HEK293 (cell line): ENCODE measurements around the gene DHX16.

ENCODE experiments used
- BCL11B ChIP-seq: fragments of 450-650 bp; formaldehyde crosslinking; IDR thresholded peaks from 2 replicates; pipeline ENCODE4 v1.5.1; 2016; ENCODE audit warnings: low read depth, missing biosample characterization, missing genetic modification characterization
- KLF10 ChIP-seq: fragments of 450-650 bp; IDR thresholded peaks from 2 replicates; pipeline ENCODE4 v1.5.1; 2018; ENCODE audit warnings: missing biosample characterization, mild to moderate bottlenecking, missing genetic modification characterization
- KLF7 ChIP-seq: fragments of 450-650 bp; formaldehyde crosslinking; IDR thresholded peaks from 2 replicates; pipeline ENCODE4 v1.5.1; 2016; ENCODE audit warnings: missing biosample characterization, missing genetic modification characterization, borderline replicate concordance
- REPIN1 ChIP-seq: fragments of 450-650 bp; formaldehyde crosslinking; IDR thresholded peaks from 2 replicates; pipeline ENCODE4 v1.5.1; 2017; ENCODE audit warnings: missing biosample characterization, missing genetic modification characterization, low read depth
- ZBTB48 ChIP-seq: fragments of 450-650 bp; formaldehyde crosslinking; IDR thresholded peaks from 2 replicates; pipeline ENCODE4 v1.5.1; 2016; ENCODE audit warnings: missing biosample characterization, missing genetic modification characterization
- ZEB2 ChIP-seq: fragments of 450-650 bp; formaldehyde crosslinking; IDR thresholded peaks from 2 replicates; pipeline ENCODE4 v1.5.1; 2016; ENCODE audit warnings: missing biosample characterization, missing genetic modification characterization
- ZNF121 ChIP-seq: fragments of 450-650 bp; formaldehyde crosslinking; IDR thresholded peaks from 2 replicates; pipeline ENCODE4 v1.5.1; 2016; ENCODE audit warnings: missing biosample characterization, missing genetic modification characterization
- ZNF175 ChIP-seq: fragments of 450-650 bp; formaldehyde crosslinking; IDR thresholded peaks from 2 replicates; pipeline ENCODE4 v1.5.1; 2016; ENCODE audit warnings: missing biosample characterization, missing genetic modification characterization
- ZNF19 ChIP-seq: fragments of 450-650 bp; formaldehyde crosslinking; IDR thresholded peaks from 2 replicates; pipeline ENCODE4; 2016; ENCODE audit warnings: missing biosample characterization, missing genetic modification characterization, low read depth
- ZNF426 ChIP-seq: fragments of 450-650 bp; formaldehyde crosslinking; IDR thresholded peaks from 2 replicates; pipeline ENCODE4 v1.5.1; 2017; ENCODE audit warnings: missing biosample characterization, missing genetic modification characterization, mild to moderate bottlenecking, inconsistent platforms, moderate library complexity
- ZNF514 ChIP-seq: fragments of 450-650 bp; formaldehyde crosslinking; IDR thresholded peaks from 2 replicates; pipeline ENCODE4 v1.5.1; 2016; ENCODE audit warnings: missing biosample characterization, missing genetic modification characterization
- ZNF571 ChIP-seq: fragments of 450-650 bp; formaldehyde crosslinking; IDR thresholded peaks from 2 replicates; pipeline ENCODE4 v1.5.0; 2017; ENCODE audit warnings: missing biosample characterization, missing genetic modification characterization
- TF ChIP-seq, protein P1 (sequence below): fragments of 450-650 bp; formaldehyde crosslinking; IDR thresholded peaks from 2 replicates; pipeline ENCODE4 v1.5.1; 2016; ENCODE audit warnings: missing biosample characterization, missing genetic modification characterization
- TF ChIP-seq, protein P2 (sequence below): fragments of 450-650 bp; formaldehyde crosslinking; IDR thresholded peaks from 2 replicates; pipeline ENCODE4 v1.5.1; 2016; ENCODE audit warnings: missing biosample characterization, missing genetic modification characterization
- TF ChIP-seq, protein P3 (sequence below): fragments of 450-650 bp; formaldehyde crosslinking; IDR thresholded peaks from 2 replicates; pipeline ENCODE4 v1.5.1; 2017; ENCODE audit warnings: missing biosample characterization, missing genetic modification characterization
- TF ChIP-seq, protein P4 (sequence below): fragments of 450-650 bp; formaldehyde crosslinking; IDR thresholded peaks from 2 replicates; pipeline ENCODE4 v1.5.1; 2017; ENCODE audit warnings: missing biosample characterization, missing genetic modification characterization
- TF ChIP-seq, protein P5 (sequence below): fragments of 450-650 bp; formaldehyde crosslinking; IDR thresholded peaks from 2 replicates; pipeline ENCODE4 v1.5.1; 2016; ENCODE audit warnings: missing biosample characterization, missing genetic modification characterization

Gene DHX16

DNA sequence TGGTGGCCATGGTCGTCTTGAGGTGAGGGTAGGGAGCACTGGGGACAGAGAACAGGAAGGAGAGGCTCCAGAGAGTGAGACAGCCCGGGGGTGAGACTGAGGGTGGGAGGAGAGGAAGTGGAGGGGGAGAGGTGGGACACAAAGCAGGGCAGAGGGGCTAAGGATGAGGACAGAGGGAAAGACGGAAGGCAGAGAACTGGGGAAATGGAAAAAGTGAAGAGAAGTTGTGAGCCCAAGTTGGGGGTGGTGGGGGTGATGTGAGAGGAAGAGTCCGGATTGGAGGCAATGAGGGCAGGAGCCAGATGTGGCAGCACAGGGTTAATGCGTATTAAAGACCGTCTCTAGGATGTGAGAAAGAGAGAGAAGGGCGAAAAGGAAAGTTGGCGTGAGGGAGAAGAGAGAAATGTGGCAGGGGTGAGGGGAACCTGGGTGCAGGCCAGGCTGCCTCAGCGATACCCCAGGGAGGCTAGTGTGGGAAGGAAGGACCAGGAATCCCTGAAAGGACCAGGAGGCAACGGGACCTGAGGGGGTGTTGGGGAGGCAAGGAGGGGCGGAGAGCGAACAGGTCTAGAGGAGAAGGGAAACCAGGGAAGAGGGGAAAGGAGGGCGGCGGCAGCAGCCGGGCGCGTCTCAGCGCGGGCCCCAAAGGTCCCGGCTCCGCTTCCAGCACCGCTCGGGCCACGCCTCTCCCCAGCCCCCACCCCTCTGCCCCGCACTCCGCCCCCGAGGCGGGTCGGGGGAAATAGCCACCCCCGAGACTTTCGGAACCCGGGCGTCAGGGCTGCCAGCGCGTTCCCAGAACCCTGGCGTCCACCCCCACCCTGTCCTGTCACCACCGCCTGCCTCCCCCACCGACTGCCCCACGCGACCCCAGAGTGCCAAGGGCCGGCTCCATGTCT is 13.5 kb upstream of the DHX16 start, which contains the start of gene PPP1R18 (continued):
- TF ChIP-seq ZNF121 (no peak), KLF10 (tag by site-specific recombination) (no peak), ZNF19 (no peak), KLF7 (peak; percentile 60), ZNF426 (no peak), REPIN1 (tag by site-specific recombination) (no peak), ZNF514 (tag by site-specific recombination) (no peak), BCL11B (tag by site-specific recombination) (no peak; the same call in 1 of the 2 replicates), ZEB2 (tag by site-specific recombination) (no peak), ZNF571 (tag by site-specific recombination) (no peak), ZBTB48 (tag by site-specific recombination) (peak; percentile 35; the same call in 1 of the 2 replicates), ZNF175 (tag by site-specific recombination) (no peak)
- TF ChIP-seq, protein P1, sequence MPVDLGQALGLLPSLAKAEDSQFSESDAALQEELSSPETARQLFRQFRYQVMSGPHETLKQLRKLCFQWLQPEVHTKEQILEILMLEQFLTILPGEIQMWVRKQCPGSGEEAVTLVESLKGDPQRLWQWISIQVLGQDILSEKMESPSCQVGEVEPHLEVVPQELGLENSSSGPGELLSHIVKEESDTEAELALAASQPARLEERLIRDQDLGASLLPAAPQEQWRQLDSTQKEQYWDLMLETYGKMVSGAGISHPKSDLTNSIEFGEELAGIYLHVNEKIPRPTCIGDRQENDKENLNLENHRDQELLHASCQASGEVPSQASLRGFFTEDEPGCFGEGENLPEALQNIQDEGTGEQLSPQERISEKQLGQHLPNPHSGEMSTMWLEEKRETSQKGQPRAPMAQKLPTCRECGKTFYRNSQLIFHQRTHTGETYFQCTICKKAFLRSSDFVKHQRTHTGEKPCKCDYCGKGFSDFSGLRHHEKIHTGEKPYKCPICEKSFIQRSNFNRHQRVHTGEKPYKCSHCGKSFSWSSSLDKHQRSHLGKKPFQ (tag by site-specific recombination), result no peak
- TF ChIP-seq, protein P2, sequence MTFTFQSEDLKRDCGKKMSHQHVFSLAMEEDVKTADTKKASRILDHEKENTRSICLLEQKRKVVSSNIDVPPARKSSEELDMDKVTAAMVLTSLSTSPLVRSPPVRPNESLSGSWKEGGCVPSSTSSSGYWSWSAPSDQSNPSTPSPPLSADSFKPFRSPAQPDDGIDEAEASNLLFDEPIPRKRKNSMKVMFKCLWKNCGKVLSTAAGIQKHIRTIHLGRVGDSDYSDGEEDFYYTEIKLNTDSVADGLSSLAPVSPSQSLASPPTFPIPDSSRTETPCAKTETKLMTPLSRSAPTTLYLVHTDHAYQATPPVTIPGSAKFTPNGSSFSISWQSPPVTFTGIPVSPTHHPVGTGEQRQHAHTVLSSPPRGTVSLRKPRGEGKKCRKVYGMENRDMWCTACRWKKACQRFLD (tag by site-specific recombination), result no peak
- TF ChIP-seq, protein P3, sequence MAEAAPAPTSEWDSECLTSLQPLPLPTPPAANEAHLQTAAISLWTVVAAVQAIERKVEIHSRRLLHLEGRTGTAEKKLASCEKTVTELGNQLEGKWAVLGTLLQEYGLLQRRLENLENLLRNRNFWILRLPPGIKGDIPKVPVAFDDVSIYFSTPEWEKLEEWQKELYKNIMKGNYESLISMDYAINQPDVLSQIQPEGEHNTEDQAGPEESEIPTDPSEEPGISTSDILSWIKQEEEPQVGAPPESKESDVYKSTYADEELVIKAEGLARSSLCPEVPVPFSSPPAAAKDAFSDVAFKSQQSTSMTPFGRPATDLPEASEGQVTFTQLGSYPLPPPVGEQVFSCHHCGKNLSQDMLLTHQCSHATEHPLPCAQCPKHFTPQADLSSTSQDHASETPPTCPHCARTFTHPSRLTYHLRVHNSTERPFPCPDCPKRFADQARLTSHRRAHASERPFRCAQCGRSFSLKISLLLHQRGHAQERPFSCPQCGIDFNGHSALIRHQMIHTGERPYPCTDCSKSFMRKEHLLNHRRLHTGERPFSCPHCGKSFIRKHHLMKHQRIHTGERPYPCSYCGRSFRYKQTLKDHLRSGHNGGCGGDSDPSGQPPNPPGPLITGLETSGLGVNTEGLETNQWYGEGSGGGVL (tag by site-specific recombination), result peak; percentile 50; the same call in 1 of the 2 replicates
- TF ChIP-seq, protein P4, sequence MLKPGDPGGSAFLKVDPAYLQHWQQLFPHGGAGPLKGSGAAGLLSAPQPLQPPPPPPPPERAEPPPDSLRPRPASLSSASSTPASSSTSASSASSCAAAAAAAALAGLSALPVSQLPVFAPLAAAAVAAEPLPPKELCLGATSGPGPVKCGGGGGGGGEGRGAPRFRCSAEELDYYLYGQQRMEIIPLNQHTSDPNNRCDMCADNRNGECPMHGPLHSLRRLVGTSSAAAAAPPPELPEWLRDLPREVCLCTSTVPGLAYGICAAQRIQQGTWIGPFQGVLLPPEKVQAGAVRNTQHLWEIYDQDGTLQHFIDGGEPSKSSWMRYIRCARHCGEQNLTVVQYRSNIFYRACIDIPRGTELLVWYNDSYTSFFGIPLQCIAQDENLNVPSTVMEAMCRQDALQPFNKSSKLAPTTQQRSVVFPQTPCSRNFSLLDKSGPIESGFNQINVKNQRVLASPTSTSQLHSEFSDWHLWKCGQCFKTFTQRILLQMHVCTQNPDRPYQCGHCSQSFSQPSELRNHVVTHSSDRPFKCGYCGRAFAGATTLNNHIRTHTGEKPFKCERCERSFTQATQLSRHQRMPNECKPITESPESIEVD, result no peak
- TF ChIP-seq, protein P5, sequence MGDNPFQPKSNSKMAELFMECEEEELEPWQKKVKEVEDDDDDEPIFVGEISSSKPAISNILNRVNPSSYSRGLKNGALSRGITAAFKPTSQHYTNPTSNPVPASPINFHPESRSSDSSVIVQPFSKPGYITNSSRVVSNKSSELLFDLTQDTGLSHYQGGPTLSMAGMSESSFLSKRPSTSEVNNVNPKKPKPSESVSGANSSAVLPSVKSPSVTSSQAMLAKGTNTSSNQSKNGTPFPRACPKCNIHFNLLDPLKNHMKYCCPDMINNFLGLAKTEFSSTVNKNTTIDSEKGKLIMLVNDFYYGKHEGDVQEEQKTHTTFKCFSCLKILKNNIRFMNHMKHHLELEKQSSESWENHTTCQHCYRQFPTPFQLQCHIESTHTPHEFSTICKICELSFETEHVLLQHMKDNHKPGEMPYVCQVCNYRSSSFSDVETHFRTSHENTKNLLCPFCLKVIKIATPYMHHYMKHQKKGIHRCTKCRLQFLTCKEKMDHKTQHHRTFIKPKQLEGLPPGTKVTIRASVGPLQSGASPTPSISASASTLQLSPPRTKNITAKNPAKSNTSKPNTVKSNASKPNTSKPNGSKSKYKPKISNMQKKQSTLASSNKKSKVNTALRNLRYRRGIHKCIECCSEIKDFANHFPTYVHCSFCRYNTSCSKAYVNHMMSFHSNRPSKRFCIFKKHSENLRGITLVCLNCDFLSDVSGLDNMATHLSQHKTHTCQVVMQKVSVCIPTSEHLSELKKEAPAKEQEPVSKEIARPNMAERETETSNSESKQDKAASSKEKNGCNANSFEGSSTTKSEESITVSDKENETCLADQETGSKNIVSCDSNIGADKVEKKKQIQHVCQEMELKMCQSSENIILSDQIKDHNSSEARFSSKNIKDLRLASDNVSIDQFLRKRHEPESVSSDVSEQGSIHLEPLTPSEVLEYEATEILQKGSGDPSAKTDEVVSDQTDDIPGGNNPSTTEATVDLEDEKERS (tag by site-specific recombination), result no peak
